OCI-LY7 (cell line): ENCODE measurements around the gene TRANK1.

Source experiments
- EZH2phosphoT487 ChIP-seq: fragments of 200-600 bp; sonication (generic); IDR thresholded peaks from 2 replicates; pipeline ENCODE4 v1.6.1; 2018; ENCODE audit warnings: low read depth, borderline replicate concordance, mild to moderate bottlenecking, mixed run types, antibody characterized with exemption, low read length, moderate library complexity, mixed read lengths
- TF ChIP-seq, protein P1 (sequence below): fragments of 200-600 bp; sonication (generic); conservative IDR thresholded peaks from 2 replicates; pipeline ENCODE4 v1.5.1; 2014; ENCODE audit warnings: mild to moderate bottlenecking, antibody characterized with exemption, low read length, moderate library complexity, mixed read lengths

DNA sequence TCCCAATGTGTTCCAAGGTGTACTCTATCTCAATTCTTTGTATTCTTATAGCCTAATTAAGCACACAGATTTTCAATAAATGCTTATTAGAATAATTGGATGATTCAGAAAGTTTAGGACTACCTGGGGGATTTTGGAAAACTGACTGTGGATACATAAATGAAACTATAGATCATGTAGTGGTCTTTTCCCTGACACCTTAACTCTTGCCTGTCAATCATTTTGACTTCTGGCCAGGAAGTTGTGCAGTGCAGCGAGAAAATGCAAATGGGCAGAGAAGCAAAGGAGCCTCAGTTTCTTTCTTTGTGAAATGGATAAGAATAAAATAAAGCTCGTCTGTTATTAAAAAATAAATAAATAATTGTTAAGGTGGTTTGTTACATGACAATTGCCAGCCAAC lies 133.1 kb downstream of the TRANK1 start:
- TF ChIP-seq, protein P1, sequence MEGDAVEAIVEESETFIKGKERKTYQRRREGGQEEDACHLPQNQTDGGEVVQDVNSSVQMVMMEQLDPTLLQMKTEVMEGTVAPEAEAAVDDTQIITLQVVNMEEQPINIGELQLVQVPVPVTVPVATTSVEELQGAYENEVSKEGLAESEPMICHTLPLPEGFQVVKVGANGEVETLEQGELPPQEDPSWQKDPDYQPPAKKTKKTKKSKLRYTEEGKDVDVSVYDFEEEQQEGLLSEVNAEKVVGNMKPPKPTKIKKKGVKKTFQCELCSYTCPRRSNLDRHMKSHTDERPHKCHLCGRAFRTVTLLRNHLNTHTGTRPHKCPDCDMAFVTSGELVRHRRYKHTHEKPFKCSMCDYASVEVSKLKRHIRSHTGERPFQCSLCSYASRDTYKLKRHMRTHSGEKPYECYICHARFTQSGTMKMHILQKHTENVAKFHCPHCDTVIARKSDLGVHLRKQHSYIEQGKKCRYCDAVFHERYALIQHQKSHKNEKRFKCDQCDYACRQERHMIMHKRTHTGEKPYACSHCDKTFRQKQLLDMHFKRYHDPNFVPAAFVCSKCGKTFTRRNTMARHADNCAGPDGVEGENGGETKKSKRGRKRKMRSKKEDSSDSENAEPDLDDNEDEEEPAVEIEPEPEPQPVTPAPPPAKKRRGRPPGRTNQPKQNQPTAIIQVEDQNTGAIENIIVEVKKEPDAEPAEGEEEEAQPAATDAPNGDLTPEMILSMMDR = no peak
- TF ChIP-seq EZH2phosphoT487 = no peak
